CD8-positive, alpha-beta memory T cell (primary cell): ENCODE measurements around the gene FRMD6. TPM values are rescaled to one million over a fixed set of nuclear protein-coding genes. Genes with fewer than 3 reads are reported as not detected.

Source experiments
- CTCF ChIA-PET: fragments of 350-600 bp; sonication (Branson Sonifier 250); formaldehyde crosslinking; loops from one replicate; lab custom pipeline; 2021; ENCODE audit warnings: antibody characterized with exemption; lab: Charles Lee
- POLR2A ChIA-PET: fragments of 350-600 bp; sonication (Branson Sonifier 250); formaldehyde crosslinking; loops from one replicate; lab custom pipeline; 2021; ENCODE audit warnings: antibody characterized with exemption; lab: Charles Lee
- DNase-seq, 5 donors: peaks; one replicate each; pipeline versions ENCODE4 v3.0.0 to v3.0.0-alpha.2; 2020 to 2022; ENCODE audit warnings: mixed read lengths in 1 of 5
- H3K27ac ChIP-seq: one replicate; pipeline ENCODE4 v1.7.0; 2013; ENCODE audit warnings: low read depth, mild to moderate bottlenecking, low read length, moderate library complexity
- H3K27me3 ChIP-seq: 2 replicates; pipeline ENCODE4 v1.7.0; 2013; ENCODE audit warnings: low read length, mild to moderate bottlenecking; ENCODE audit not compliant: insufficient read depth, poor library complexity, severe bottlenecking
- H3K36me3 ChIP-seq: 2 replicates; pipeline ENCODE4 v1.7.0; 2013; ENCODE audit warnings: mild to moderate bottlenecking, low read length, moderate library complexity; ENCODE audit not compliant: insufficient read depth
- H3K4me1 ChIP-seq: 2 replicates; pipeline ENCODE4 v1.7.0; 2013; ENCODE audit warnings: mild to moderate bottlenecking, low read length, moderate library complexity; ENCODE audit not compliant: insufficient read depth
- H3K4me3 ChIP-seq: 2 replicates; pipeline ENCODE4 v1.7.0; 2013; ENCODE audit warnings: mild to moderate bottlenecking, low read length
- H3K9me3 ChIP-seq: 2 replicates; pipeline ENCODE4 v1.7.0; 2013; ENCODE audit warnings: mild to moderate bottlenecking, low read length
- H3K27ac Mint-ChIP-seq, 8 donors: one replicate each; pipeline ENCODE4 v1.8.0; 2020 to 2021; ENCODE audit warnings: mixed read lengths in 8 of 8, mild to moderate bottlenecking in 6 of 8, inconsistent platforms in 3 of 8, moderate library complexity in 3 of 8
- H3K27me3 Mint-ChIP-seq, 2 donors: one replicate each; pipeline ENCODE4 v1.8.0; 2020 to 2021; ENCODE audit warnings: mixed read lengths in 2 of 2, mild to moderate bottlenecking in 1 of 2, moderate library complexity in 1 of 2
- H3K36me3 Mint-ChIP-seq, 3 donors: one replicate each; pipeline ENCODE4 v1.8.0; 2020 to 2021; ENCODE audit warnings: mixed read lengths in 3 of 3, inconsistent platforms in 1 of 3, mild to moderate bottlenecking in 1 of 3
- H3K4me1 Mint-ChIP-seq, 3 donors: one replicate each; pipeline ENCODE4 v1.8.0; 2020 to 2021; ENCODE audit warnings: mixed read lengths in 3 of 3, inconsistent platforms in 1 of 3, mild to moderate bottlenecking in 1 of 3
- H3K4me3 Mint-ChIP-seq, 7 donors: one replicate each; pipeline ENCODE4 v1.8.0; 2020 to 2021; ENCODE audit warnings: mixed read lengths in 7 of 7, mild to moderate bottlenecking in 6 of 7, moderate library complexity in 4 of 7, inconsistent platforms in 2 of 7
- H3K9me3 Mint-ChIP-seq, 5 donors: one replicate each; pipeline ENCODE4 v1.8.0; 2020 to 2022; ENCODE audit warnings: mixed read lengths in 5 of 5, mild to moderate bottlenecking in 3 of 5, moderate library complexity in 2 of 5, inconsistent platforms in 1 of 5
- polyA plus RNA-seq: library from polyadenylated mRNA; unstranded; fragments of 300-500 nt; fragmentation: Illumina TruSeq; gene quantifications from one replicate; pipeline ENCODE4 v1.2.3, GENCODE V29; 2021
- total RNA-seq, 2 experiments: library from RNA; stranded (reverse); gene quantifications; one replicate each; pipeline ENCODE4 v1.2.3, GENCODE V29; 2021

Gene FRMD6
- total and polyA plus RNA-seq, 3 experiments from 2014 or later = 0.67 to 2.3 (median 2.2) TPM

DNA sequence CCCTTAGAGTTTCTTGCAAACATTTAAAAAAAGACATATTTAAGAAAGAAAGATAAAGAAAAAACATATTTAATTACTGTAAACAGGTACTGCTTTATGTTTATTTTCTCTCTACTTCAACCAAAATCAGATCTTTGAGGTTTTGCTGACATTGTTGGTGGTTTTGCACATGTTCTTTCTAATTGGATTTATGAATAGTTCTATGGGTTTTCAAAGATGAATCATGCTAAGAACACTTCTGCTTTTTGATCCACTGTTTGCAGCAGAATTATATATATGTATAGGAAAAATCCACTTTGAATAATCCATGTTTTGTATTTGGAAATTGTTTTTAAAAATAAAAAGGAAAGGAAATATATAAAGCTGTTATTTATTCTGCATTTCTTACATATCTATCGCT is 78.4 kb downstream of the FRMD6 start:
- no peaks in the 10 kb centered on the region for H3K4me1 Mint-ChIP-seq
- Histone ChIP-seq H3K4me3 (no peak overlapping the region), H3K27ac (no peak overlapping the region), H3K36me3 (no peaks in the 10 kb centered on the region), H3K9me3 (no peaks in the 10 kb centered on the region), H3K4me1 (no peaks in the 10 kb centered on the region), H3K27me3 (no peaks in the 10 kb centered on the region)
- POLR2A ChIA-PET = no interaction called here
- H3K27ac Mint-ChIP-seq = no peak overlapping the region
- DNase-seq = no peak
- H3K9me3 Mint-ChIP-seq = no peaks in the 10 kb centered on the region
- H3K27me3 Mint-ChIP-seq = peaks cover 13 to 20% of the 10 kb centered on the region in 2 donors
- CTCF ChIA-PET = no interaction called here
- H3K4me3 Mint-ChIP-seq = no peak overlapping the region
- H3K36me3 Mint-ChIP-seq = no peaks in the 10 kb centered on the region

DNA sequence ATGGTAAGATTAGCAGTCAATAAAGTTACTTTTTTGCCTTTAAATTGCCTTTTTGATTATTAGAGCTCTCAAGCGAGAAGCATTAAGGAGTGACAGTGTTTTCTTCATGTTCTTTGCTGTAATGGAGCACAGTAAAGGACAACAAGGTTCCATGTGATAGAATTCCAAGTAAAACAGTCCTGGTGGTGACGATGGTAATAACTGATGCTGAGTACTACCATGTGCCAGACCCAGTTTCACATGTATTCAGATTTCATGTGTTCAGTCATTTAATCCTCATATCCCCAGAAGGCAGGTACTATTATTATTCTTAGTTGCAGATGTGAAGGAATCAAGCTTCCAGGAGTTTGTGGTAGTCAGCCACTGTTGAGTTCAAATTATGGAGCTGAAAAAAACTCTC is 79.0 kb downstream of the FRMD6 start:
- no peak overlapping the region for H3K4me3 Mint-ChIP-seq

DNA sequence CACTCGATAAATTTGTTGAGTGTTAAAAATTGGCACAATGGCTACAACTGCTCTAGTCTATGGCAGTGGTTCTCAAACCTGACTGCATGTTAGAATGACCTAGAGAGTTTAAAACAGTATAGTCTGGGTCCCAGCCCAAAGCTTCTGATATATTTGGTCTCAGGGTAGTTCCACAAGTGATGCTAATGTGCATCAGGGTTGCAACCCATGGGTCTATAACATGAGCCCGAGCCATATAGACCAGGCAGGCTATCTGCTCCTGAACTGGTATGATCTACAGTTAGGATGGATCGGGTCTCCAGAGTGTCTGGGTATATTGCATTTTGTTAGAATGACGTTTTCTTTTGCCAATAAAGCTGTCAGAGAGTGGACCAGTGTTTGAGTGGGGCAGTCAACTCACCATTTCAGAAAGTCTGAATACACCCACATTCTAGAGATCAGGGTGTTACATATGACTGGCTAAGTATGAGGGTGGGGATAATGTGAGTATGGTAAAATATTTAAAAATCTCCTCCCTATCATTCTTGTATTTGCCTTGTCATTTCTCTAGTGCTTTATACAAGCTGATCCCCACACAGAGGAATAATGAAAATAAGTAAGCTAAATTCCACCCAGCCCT is 80.9 kb downstream of the FRMD6 start:
- H3K4me1 Mint-ChIP-seq = no peaks in the 10 kb centered on the region
- ChIA-PET CTCF (no interaction called here), POLR2A (no interaction called here)
- H3K9me3 Mint-ChIP-seq = no peaks in the 10 kb centered on the region
- Histone ChIP-seq H3K4me1 (no peaks in the 10 kb centered on the region), H3K4me3 (no peak overlapping the region), H3K9me3 (no peaks in the 10 kb centered on the region), H3K27me3 (no peaks in the 10 kb centered on the region), H3K27ac (no peak overlapping the region), H3K36me3 (no peaks in the 10 kb centered on the region)
- DNase-seq = no peak
- H3K36me3 Mint-ChIP-seq = no peaks in the 10 kb centered on the region
- no peak overlapping the region for H3K27ac Mint-ChIP-seq
- H3K27me3 Mint-ChIP-seq = peaks cover 13 to 26% of the 10 kb centered on the region in 2 donors
- H3K4me3 Mint-ChIP-seq = no peak overlapping the region

More for the DNA sequence above, 79.0 kb downstream of the FRMD6 start:
- no peaks in the 10 kb centered on the region for H3K36me3 Mint-ChIP-seq
- no peaks in the 10 kb centered on the region for H3K36me3 ChIP-seq
- no peak overlapping the region for H3K4me3 ChIP-seq
- H3K9me3 ChIP-seq = no peaks in the 10 kb centered on the region
- ChIA-PET CTCF (no interaction called here), POLR2A (no interaction called here)
- H3K27ac ChIP-seq = no peak overlapping the region
- H3K27me3 Mint-ChIP-seq = peaks cover 13 to 23% of the 10 kb centered on the region in 2 donors
- no peaks in the 10 kb centered on the region for H3K4me1 ChIP-seq
- no peaks in the 10 kb centered on the region for H3K9me3 Mint-ChIP-seq
- H3K27me3 ChIP-seq = no peaks in the 10 kb centered on the region
- DNase-seq = no peak
- no peaks in the 10 kb centered on the region for H3K4me1 Mint-ChIP-seq
- no peak overlapping the region for H3K27ac Mint-ChIP-seq

DNA sequence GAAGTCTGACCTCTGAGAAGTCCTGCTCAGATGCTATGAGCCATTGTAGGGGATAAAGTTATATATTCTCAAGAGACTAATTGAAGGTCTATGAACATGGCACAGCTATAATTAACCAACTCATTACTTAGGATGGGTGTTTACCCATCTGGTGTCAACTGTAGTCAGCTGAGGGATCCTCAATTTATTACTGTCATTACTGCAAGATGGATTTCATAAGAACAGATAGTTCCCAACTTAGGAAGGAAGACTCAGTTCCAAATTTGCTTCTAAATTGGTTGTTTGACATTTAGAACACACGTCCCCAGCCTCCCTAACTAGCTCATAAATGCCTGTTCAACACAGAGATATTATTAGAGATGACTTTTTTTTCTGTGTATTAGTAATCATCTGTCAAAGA is 81.4 kb downstream of the FRMD6 start:
- ChIA-PET CTCF (no interaction called here), POLR2A (no interaction called here)
- Mint-ChIP-seq H3K27ac (no peak overlapping the region), H3K27me3 (peaks cover 13 to 26% of the 10 kb centered on the region in 2 donors), H3K4me3 (no peak overlapping the region), H3K36me3 (no peaks in the 10 kb centered on the region), H3K4me1 (no peaks in the 10 kb centered on the region), H3K9me3 (no peaks in the 10 kb centered on the region)
- no peaks in the 10 kb centered on the region for H3K36me3 ChIP-seq
- no peaks in the 10 kb centered on the region for H3K9me3 ChIP-seq
- no peaks in the 10 kb centered on the region for H3K27me3 ChIP-seq
- no peaks in the 10 kb centered on the region for H3K4me1 ChIP-seq
- DNase-seq = no peak
- H3K27ac ChIP-seq = no peak overlapping the region
- H3K4me3 ChIP-seq = no peak overlapping the region

DNA sequence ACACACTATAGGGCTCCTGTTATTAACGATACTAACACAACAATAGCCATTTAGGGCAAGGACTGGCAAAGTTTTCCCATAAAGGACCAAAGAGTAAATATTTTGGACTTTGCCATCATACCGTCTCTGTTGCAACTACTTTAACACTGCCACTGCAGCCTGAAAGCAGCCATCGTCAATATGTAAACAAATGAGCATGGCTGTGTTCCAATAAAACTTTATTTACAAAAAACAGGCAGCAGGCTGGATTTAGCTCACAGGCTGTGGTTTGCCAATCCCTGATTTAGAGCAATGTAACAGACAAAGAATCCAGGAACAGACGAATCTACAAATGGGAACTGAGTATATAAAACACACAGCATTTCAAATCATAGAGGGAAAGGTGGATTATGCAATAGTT is 84.1 kb downstream of the FRMD6 start:
- no peak for DNase-seq
- no peak overlapping the region for H3K27ac ChIP-seq
- ChIA-PET POLR2A (no interaction called here), CTCF (no interaction called here)
- no peaks in the 10 kb centered on the region for H3K36me3 ChIP-seq
- H3K9me3 ChIP-seq = no peaks in the 10 kb centered on the region
- Mint-ChIP-seq H3K4me3 (no peak overlapping the region), H3K27ac (no peak overlapping the region), H3K36me3 (no peaks in the 10 kb centered on the region), H3K9me3 (no peaks in the 10 kb centered on the region), H3K27me3 (peaks cover 11 to 22% of the 10 kb centered on the region in 2 donors), H3K4me1 (no peaks in the 10 kb centered on the region)
- H3K4me1 ChIP-seq = no peaks in the 10 kb centered on the region
- no peaks in the 10 kb centered on the region for H3K27me3 ChIP-seq
- no peak overlapping the region for H3K4me3 ChIP-seq

DNA sequence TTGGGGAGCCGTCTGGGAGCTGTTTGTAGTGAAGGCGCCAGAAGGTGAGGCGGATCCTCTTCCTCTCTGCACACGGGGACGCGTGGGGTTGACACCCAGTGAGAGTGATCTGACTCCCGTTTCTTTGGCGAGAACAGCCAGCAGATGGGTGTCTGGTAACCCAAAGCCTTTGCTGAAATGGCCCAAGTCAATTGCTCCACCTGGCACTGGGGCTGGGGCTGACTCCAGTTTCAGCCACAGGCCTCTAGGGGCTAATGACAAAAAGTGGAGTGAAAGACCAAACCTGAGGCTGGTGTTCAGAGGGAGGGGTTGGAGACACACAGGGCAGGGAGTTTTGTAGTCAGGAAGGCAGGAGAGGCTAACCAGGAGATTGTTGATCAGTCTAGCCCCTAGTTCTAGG is 87.0 kb downstream of the FRMD6 start:
- ChIA-PET POLR2A (no interaction called here), CTCF (no interaction called here)
- Mint-ChIP-seq H3K36me3 (no peaks in the 10 kb centered on the region), H3K27me3 (peaks cover 0 to 15% of the 10 kb centered on the region in 2 donors), H3K27ac (no peak overlapping the region), H3K4me1 (no peaks in the 10 kb centered on the region), H3K9me3 (no peaks in the 10 kb centered on the region), H3K4me3 (no peak overlapping the region)
- no peaks in the 10 kb centered on the region for H3K9me3 ChIP-seq
- no peaks in the 10 kb centered on the region for H3K27me3 ChIP-seq
- no peaks in the 10 kb centered on the region for H3K36me3 ChIP-seq
- no peak for DNase-seq
- H3K4me3 ChIP-seq = no peak overlapping the region
- H3K4me1 ChIP-seq = no peaks in the 10 kb centered on the region
- H3K27ac ChIP-seq = no peak overlapping the region

DNA sequence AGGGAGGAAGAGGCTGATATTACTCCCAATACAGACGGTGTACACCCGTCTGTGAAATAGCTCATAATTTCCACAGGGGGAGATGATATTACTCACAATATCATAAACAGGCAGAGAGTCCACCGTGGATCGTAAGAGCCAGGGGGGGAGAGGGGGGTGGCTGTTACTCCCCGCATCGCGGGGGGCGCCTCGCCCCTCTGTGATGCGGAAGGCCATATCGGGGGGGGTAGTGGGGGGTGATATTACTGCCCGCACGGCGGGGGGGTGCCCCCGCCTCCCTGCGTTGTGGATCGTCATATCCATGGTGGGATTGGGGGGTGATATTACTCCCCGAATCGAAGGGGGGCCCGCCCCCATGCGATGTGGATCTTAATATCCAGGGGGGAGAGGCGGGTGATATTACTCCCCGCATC is 91.9 kb downstream of the FRMD6 start:
- Mint-ChIP-seq H3K4me1 (no peaks in the 10 kb centered on the region), H3K36me3 (no peaks in the 10 kb centered on the region), H3K27me3 (peaks cover 2 to 20% of the 10 kb centered on the region in 2 donors), H3K27ac (no peak overlapping the region), H3K9me3 (no peaks in the 10 kb centered on the region), H3K4me3 (no peak overlapping the region)
- Histone ChIP-seq H3K4me3 (no peak overlapping the region), H3K27me3 (no peaks in the 10 kb centered on the region), H3K36me3 (no peaks in the 10 kb centered on the region), H3K27ac (no peak overlapping the region), H3K4me1 (no peaks in the 10 kb centered on the region), H3K9me3 (no peaks in the 10 kb centered on the region)
- ChIA-PET POLR2A (no interaction called here), CTCF (no interaction called here)
- peak in 1 of 5 donors; percentile 49 for DNase-seq

DNA sequence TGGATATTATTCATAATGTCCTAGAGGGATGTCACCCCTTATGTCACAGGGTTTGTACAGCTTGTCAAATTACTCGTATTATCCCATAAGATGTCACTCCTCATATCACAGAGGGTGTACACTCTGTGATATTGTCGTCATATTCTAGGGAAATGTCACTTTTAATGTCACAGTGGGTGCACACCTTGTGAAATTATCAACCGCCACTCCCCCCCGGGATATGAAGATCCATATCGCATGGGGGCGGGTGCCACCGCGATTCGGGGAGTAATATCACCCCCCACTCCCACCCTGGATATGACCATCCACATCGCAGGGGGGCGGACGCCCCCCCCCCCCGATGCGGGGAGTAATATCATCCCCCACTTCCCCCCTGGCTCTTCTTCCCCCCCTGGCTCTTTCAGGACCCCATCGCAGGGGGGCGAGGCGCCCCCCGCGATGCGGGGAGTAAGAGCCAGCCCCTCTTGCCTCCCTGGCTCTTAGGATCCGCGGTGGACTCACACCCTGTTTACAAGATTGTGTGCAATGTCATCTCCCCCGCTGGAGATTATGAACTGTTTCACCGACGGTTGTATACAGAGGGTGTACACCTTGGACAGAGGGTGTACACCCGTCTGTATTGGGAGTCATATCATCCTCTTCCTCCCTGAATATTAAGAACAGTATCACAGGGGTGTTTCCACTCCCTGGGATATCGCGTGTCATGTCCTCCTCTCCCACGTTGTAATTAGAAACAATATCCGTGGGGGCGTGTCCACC is 92.8 kb downstream of the FRMD6 start:
- Histone ChIP-seq H3K27me3 (no peaks in the 10 kb centered on the region), H3K9me3 (no peaks in the 10 kb centered on the region), H3K4me3 (no peak overlapping the region), H3K36me3 (no peaks in the 10 kb centered on the region), H3K4me1 (no peaks in the 10 kb centered on the region), H3K27ac (no peak overlapping the region)
- Mint-ChIP-seq H3K27me3 (peaks cover 2 to 23% of the 10 kb centered on the region in 2 donors), H3K4me1 (no peaks in the 10 kb centered on the region), H3K9me3 (no peaks in the 10 kb centered on the region), H3K4me3 (no peak overlapping the region), H3K27ac (no peak overlapping the region), H3K36me3 (no peaks in the 10 kb centered on the region)
- CTCF ChIA-PET = no interaction called here
- POLR2A ChIA-PET = no interaction called here
- no peak for DNase-seq
